8988T (cell line): ENCODE measurements around the gene MYL4.
"Not testable (repeated sequence)": the region's sequence is repeated elsewhere in the genome, so short reads cannot be mapped to it uniquely, and the experiment has no call there.

Source experiments
- DNase-seq: peaks from one replicate; pipeline ENCODE4 v3.0.0; 2011

The MYL4 gene

GRCh38 chr17:47208744-47209488 is at the start of gene MYL4:
Gene MYL4, plus strand, starts transcription at chr17:47209348. Its CDS starts 75 bp downstream, at chr17:47209423.
- no peak for DNase-seq

GRCh38 chr17:47162013-47162622 is 47.0 kb upstream of the MYL4 start:
- DNase-seq, result no peak

GRCh38 chr17:47164263-47164662 is 44.9 kb upstream of the MYL4 start:
- no peak for DNase-seq

DNA sequence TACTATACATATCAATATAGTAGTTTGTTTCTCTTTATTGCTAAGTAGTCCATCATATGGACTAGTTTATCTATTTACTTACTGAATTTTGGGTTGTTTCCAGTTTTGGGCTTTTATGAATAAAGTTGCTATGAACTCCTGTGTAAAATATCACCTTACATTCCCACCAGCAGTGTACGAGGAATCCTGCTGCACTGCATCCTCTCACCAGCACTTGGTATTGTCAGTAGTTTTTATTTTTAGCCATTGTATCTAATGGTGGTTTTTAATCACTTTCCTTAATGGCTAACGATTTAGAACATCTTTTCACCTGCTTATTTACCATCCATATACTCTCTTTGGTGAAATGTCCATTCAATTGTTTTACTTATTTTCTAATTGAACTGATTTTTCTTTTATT is 44.0 kb upstream of the MYL4 start:
- no peak for DNase-seq

DNA sequence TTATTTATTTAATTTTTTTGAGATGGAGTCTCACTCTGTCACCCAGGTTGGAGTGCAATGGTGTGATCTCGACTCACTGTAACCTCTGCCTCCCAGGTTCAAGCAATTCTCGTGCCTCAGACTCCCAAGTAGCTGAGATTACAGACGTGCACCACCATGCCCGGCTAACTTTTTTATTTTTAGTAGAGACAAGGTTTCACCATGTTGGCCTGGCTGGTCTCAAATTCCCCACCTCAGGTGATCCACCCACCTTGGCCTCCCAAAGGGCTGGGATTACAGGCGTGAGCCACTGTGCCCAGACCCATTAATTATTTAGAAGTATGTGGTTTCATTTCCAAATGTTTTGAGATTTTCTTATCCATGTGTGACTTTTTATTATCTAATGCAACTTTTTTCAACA is 42.3 kb upstream of the MYL4 start:
- not testable (repeated sequence) for DNase-seq

GRCh38 chr17:47168896-47169295 is 40.3 kb upstream of the MYL4 start:
- not testable (repeated sequence) for DNase-seq

GRCh38 chr17:47170710-47171109 is 38.4 kb upstream of the MYL4 start:
- DNase-seq, result no peak

GRCh38 chr17:47172696-47173565 is 36.2 kb upstream of the MYL4 start:
- DNase-seq, result no peak

GRCh38 chr17:47174823-47175222 is 34.3 kb upstream of the MYL4 start:
- not testable (repeated sequence) for DNase-seq

DNA sequence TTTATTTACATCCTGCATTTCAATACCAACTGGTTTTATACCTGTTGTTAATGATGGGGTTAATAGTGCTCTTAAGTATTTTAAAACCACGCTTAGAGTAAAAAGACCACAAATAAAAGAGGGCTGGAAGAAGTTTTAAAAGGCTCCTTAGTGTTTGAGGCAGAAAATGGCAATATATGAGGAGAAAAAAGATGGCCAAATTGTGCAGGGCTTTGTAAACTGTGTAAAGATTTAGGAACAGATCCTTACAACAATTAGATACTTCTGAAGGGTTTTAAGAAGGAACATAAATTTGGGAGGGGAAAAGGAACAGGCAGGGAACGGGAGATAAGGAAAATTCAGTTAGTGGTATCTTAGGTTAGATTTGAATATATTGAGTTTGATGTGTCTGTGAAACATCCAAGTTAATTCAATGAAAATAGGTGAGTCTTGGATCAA is 32.7 kb upstream of the MYL4 start:
- no peak for DNase-seq

DNA sequence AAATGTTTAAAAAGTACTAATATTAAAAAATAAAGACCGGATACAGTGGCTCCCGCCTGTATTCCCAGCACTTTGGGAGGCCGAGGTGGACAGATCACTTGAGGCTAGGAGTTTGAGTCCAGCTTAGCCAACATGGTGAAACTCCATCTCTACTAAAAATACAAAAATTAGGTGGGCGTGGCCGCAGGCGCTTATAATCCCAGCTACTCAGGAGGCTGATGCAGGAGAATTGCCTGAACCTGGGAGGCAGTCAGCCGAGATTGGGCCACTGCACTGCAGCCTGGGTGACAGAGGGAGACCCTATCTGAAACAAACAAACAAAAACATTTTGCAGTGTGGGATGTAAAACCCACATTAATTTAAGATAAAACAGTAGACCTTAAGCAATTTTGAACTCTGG is 31.9 kb upstream of the MYL4 start:
- no peak for DNase-seq

- no peak for DNase-seq
Observed at GRCh38 chr17:47179141-47179540, 30.0 kb upstream of the MYL4 start.

DNA sequence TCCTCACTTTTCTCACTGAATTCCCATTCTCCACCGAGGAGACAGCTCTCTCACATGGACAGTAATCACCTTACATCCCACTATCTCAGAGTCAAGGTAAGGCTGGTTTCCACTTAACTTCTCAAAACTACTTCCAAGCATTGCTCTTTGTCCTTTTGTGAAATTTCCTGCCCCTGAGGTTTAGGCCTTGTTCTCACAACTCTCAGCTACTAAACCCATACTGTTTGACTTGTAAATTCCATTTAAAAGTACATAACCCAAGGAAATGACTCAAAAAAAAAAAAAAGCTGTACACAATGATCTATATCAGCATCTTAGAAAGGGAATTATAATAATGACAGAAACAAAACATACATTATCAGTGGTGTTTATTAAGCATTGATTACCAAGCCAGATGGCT is 28.8 kb upstream of the MYL4 start:
- no peak for DNase-seq

GRCh38 chr17:47180988-47181387 is 28.2 kb upstream of the MYL4 start:
- not testable (repeated sequence) for DNase-seq

DNA sequence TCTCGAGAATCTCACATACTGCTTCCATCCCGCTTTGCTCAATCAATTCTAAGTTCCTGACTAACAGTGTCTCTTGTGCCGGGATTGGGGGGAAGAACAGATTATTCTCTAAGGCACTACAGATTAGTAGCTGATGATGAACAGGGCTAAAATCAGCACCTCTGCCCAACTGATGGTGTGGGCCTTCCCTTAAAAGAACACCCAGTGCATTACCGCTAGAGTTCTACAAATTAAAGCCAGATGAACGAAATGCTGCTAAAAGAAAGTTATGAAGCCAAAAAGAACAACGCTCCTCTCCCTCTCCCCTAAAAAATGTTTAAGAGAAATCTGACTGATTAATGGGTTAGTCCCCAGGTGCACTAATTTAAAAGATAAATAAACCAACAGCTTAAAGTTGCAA is 24.5 kb upstream of the MYL4 start:
- no peak for DNase-seq

DNA sequence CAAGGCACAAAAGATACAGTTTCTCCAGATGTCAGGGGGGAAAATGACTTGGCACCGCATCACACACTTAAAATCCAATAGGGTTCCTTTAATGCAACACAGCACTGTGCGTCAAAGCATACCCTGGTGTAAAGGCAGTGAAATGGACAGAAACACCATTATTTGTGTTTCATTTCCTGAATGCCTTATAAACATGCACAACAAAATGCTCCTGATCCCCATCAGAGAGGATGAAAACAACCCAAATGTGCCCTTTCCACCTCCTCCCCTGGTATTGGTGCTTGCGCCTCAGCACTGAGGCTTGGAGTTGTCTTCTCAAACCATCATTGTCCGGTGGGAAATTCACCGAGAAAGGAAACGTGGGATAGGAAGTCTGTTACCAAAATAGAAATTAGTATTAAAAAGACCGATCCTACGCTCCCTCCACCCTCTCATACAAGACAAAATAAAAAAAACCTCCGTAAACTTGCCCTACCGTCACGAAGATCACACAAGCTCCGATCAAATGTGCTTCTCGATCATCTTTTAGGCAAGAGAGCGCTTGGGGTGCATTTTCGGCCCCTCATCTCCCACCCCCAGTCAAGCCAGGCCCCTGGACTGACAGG is 20.8 kb upstream of the MYL4 start:
- DNase-seq, result no peak

DNA sequence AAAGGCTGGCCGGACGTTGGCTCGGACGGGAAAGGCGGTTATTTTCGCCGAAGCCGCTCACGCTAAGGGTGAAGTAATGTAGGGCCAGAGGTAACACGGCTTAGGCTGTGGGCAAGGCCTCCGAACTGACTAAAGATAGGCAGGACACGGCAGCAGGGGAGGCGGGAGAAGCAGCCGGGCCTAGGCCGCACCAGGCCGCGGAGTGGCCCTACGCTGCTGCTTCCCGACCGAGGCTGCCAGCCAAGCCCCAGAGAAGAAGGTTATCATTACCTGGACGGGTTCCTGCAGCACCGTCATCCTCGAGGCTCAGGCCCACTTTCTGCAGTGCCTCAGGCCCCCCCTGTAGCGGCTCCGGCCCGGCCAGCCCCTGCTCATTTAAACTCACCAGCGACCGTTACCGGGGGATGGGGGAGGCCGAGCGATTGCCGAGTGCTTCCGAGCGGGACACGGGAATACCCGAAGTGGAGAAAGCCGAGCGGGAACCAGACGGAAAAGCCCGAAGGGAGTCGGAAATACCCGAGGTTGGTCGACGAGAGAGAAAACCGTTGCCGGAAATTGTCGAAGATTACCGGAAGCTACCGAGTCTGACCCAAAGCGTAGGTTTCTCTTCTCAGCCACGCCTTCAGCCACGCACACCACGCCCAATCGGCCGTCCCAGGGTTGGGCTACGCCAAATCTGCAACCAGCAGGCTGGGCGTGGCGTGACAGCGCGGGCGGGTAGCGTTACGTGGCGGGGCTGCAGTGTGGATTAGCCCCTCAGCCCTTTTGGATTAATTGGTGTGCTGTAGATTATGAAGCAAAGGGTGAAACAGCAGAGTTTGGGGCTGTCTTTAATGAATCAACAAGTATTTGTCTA is 20.0 kb upstream of the MYL4 start, which contains the start of gene CDC27:
Gene CDC27, minus strand, starts transcription at position 420 of the 856 bp plus-strand sequence. Its CDS starts 123 bp downstream, at position 297.
- DNase-seq, result peak; percentile 86

GRCh38 chr17:47189732-47190237 is 19.4 kb upstream of the MYL4 start:
- DNase-seq, result no peak

- no peak for DNase-seq
Observed at GRCh38 chr17:47190243-47190642, 18.9 kb upstream of the MYL4 start.

DNA sequence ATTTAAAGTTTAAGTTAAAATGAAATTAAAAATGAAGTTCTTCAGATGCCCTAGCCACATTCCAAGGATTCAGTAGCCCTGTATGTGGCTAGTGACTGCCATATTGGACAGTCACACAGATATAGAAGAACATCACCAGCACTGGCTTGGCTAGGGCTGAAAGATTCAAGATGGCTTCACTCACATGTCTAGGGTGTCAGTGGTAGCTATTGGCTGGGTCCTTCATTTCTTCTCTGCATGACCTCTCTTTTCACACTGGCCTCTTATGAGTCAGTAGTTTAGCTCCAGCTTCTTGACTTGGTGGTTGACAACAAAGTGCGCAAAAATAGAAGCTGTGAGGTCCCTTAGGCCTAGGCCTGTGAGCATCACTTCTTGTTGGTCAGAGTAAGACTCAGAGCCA is 18.4 kb upstream of the MYL4 start:
- DNase-seq, result no peak

GRCh38 chr17:47192554-47192953 is 16.6 kb upstream of the MYL4 start:
- DNase-seq, result no peak
